K562 (cell line): Measurements from ENCODE around the gene ARFRP1. TPM values are rescaled to one million over a fixed set of nuclear protein-coding genes. Genes with fewer than 3 reads are reported as not detected.

ENCODE experiments used
- ATAC-seq: fragments of 200-7000 bp; cut with Tn5 transposase; 3 replicates; pipeline ENCODE4 v1.9.1; 2020; ENCODE audit warnings: moderate library complexity
- Bru-seq: library from RNA; stranded (reverse); fragments of 400-500 nt; gene quantifications from one replicate; lab custom pipeline; 2021; lab: Mats Ljungman, UMichigan
- BruChase-seq, 2 experiments: library from RNA; stranded (reverse); fragments of 400-500 nt; gene quantifications; one replicate each; lab custom pipeline; 2021; lab: Mats Ljungman, UMichigan
- BruUV-seq: library from RNA; stranded (reverse); fragments of 400-500 nt; replicated peaks from 2 replicates; lab custom pipeline; 2021; lab: Mats Ljungman, UMichigan
- CTCF ChIA-PET: fragments of 300-600 bp; formaldehyde crosslinking; extraction: SDS; loops from one replicate; lab custom pipeline; 2021; ENCODE audit warnings: low intra/inter-chr PET ratio; lab: Yijun Ruan, JAX
- POLR2A ChIA-PET: fragments of 300-600, 350-650 bp; sonication (Branson Sonifier 250); formaldehyde crosslinking; extraction: SDS; loops from one replicate; lab custom pipeline; 2021; ENCODE audit warnings: antibody characterized with exemption, inconsistent platforms; lab: Yijun Ruan, JAX
- DNase-seq, 4 experiments: peaks; one replicate each; pipeline versions ENCODE4 v3.0.0 to v3.0.0-alpha.2; 2011 to 2018; ENCODE audit warnings: low spot score in 3 of 4, mixed read lengths in 3 of 4; ENCODE audit errors: extremely low read depth in 1 of 4
- FAIRE-seq: peaks from 2 replicates; lab custom pipeline; 2011; peaks lifted over from hg19 to GRCh38; lab: Jason Lieb, UNC
- H2AFZ ChIP-seq: 2 replicates; pipeline ENCODE4 v1.6.0; 2011; ENCODE audit warnings: low read depth, low read length, control low read depth, inconsistent platforms
- H3K27ac ChIP-seq: fragments of 200-600 bp; 3 replicates; pipeline ENCODE4 v1.8.0; 2011; ENCODE audit warnings: low read depth, mild to moderate bottlenecking, control low read depth, inconsistent platforms, low read length, moderate library complexity, mixed read lengths; ENCODE audit errors: extremely low read depth
- H3K27me3 ChIP-seq, 2 experiments: fragments of 300-600 bp in 1 of 2; 2 replicates in 1 of 2; 3 replicates in 1 of 2; pipeline versions ENCODE4 v1.6.0 to v1.8.0; 2011; ENCODE audit warnings: inconsistent platforms in 2 of 2, low read length in 2 of 2, mild to moderate bottlenecking in 1 of 2, mixed read lengths in 1 of 2, moderate library complexity in 1 of 2; ENCODE audit not compliant: control insufficient read depth in 2 of 2, insufficient read depth in 2 of 2
- H3K36me3 ChIP-seq: fragments of 300-600 bp; 3 replicates; pipeline ENCODE4 v1.8.0; 2011; ENCODE audit warnings: mild to moderate bottlenecking, low read length, inconsistent platforms; ENCODE audit not compliant: control insufficient read depth, insufficient read depth
- H3K4me1 ChIP-seq, 2 experiments: fragments of 200-600 bp in 1 of 2; replicated peaks in 1 of 2; 2 replicates in 1 of 2; 3 replicates in 1 of 2; pipeline versions ENCODE4 v1.5.1 to v1.8.0; 2011; ENCODE audit warnings: inconsistent platforms in 2 of 2, low read length in 2 of 2, mild to moderate bottlenecking in 1 of 2, mixed read lengths in 1 of 2, moderate library complexity in 1 of 2; ENCODE audit not compliant: control insufficient read depth in 2 of 2, insufficient read depth in 2 of 2
- H3K4me2 ChIP-seq: 2 replicates; pipeline ENCODE4 v1.6.1; 2011; ENCODE audit warnings: low read length, control low read depth, inconsistent platforms, mixed read lengths; ENCODE audit not compliant: insufficient read depth
- H3K4me3 ChIP-seq: fragments of 200-600 bp; sonication (generic), shearing (Covaris generic); 2 replicates; pipeline ENCODE4 v1.5.1; 2016; ENCODE audit warnings: control low read depth, inconsistent platforms
- H3K79me2 ChIP-seq: fragments of 200-600 bp; 3 replicates; pipeline ENCODE4 v1.8.0; 2011; ENCODE audit warnings: low read length, inconsistent platforms; ENCODE audit not compliant: control insufficient read depth, insufficient read depth
- H3K9ac ChIP-seq, 2 experiments: 2 replicates each; pipeline versions ENCODE4 v1.6.0 to v1.6.1; 2011; ENCODE audit warnings: low read depth in 2 of 2, low read length in 2 of 2, control low read depth in 1 of 2, inconsistent platforms in 1 of 2, mild to moderate bottlenecking in 1 of 2, mixed read lengths in 1 of 2; ENCODE audit not compliant: insufficient read depth in 1 of 2
- H3K9me1 ChIP-seq: one replicate; pipeline ENCODE4 v1.6.0; 2011; ENCODE audit warnings: inconsistent platforms, mild to moderate bottlenecking, low read length, moderate library complexity; ENCODE audit not compliant: control insufficient read depth, insufficient read depth
- H3K9me3 ChIP-seq: replicated peaks from 2 replicates; pipeline ENCODE4 v1.5.1; 2011; ENCODE audit warnings: low read depth, low read length, inconsistent platforms; ENCODE audit not compliant: control insufficient read depth, insufficient read depth
- H4K20me1 ChIP-seq: replicated peaks from 2 replicates; pipeline ENCODE4 v1.6.1; 2011; ENCODE audit warnings: low read length, inconsistent platforms, mixed read lengths; ENCODE audit not compliant: control insufficient read depth, insufficient read depth
- ATF7 ChIP-seq: fragments of 450-650 bp; IDR thresholded peaks from 2 replicates; pipeline ENCODE4 v1.7.1; 2014; ENCODE audit warnings: mild to moderate bottlenecking, moderate library complexity
- BMI1 ChIP-seq: fragments of 150-350 bp; IDR thresholded peaks from 2 replicates; pipeline ENCODE4 v1.6.1; 2014; ENCODE audit warnings: low read length
- CHD1 ChIP-seq: fragments of 200-600 bp; sonication (generic); IDR thresholded peaks from one replicate; pipeline ENCODE4 v1.6.1; 2012; ENCODE audit warnings: mild to moderate bottlenecking, moderate library complexity, low read length, inconsistent platforms
- MECOM ChIP-seq: fragments of 250-450 bp; sonication (Bioruptor Pico); IDR thresholded peaks from 2 replicates; pipeline ENCODE4 v1.8.0; 2022; ENCODE audit warnings: inconsistent platforms
- RAD51 ChIP-seq: fragments of 450-650 bp; IDR thresholded peaks from 2 replicates; pipeline ENCODE4 v1.7.1; 2016; ENCODE audit warnings: low read depth, mild to moderate bottlenecking, borderline replicate concordance
- TCF3 ChIP-seq: sonication (generic); formaldehyde crosslinking; IDR thresholded peaks from 2 replicates; pipeline ENCODE4 v1.4.0; 2020; ENCODE audit warnings: mild to moderate bottlenecking, missing genetic modification reagents
- whole genome bisulfite sequencing: fragments of 100-300 bp; shearing (Covaris generic); methylation state at CpG from one replicate; pipeline ENCODE4 v1.1.6; 2016; ENCODE audit warnings: low coverage, mixed read lengths; ENCODE audit not compliant: insufficient coverage; ENCODE audit errors: missing lambda C conversion rate; 5-methylcytosine and 5-hydroxymethylcytosine counted together
- in situ Hi-C: fragments of 300-500 bp; cut with MboI; formaldehyde crosslinking; loops from 4 replicates; pipeline ENCODE4 v1.15.0; 2018; ENCODE audit warnings: inconsistent platforms, mixed read lengths
- intact Hi-C: fragments of 100-400 bp; cut with micrococcal nuclease; formaldehyde crosslinking; loops from 2 replicates; pipeline ENCODE4 v1.14.2; 2022
- long read RNA-seq, 3 experiments: library from polyadenylated mRNA in 2 of 3; library from RNA in 1 of 3; unstranded in 2 of 3; stranded (forward) in 1 of 3; transcript quantifications; one replicate each; pipeline ENCODE4 v2.0.0, GENCODE V29; 2019 to 2022
- polyA minus RNA-seq, 3 experiments: library from RNA; depleted of rRNA, polyadenylated mRNA; stranded (reverse); fragments of >200 nt; gene quantifications; 2 replicates each; pipeline ENCODE4 v1.2.3, GENCODE V29; 2011
- polyA plus RNA-seq, 8 experiments: library from polyadenylated mRNA; depleted of rRNA in 4 of 8; stranded (reverse) in 5 of 8; unstranded in 3 of 8; fragments of >200 nt; fragmentation: Nextera tagmentation in 2 of 8; fragmentation: Illumina TruSeq in 1 of 8; extraction: Ambion mirVana in 2 of 8; extraction: Trizol in 1 of 8; gene quantifications; 2 replicates each; pipeline versions ENCODE4 v1.2.1 to v1.2.3, GENCODE V29; 2011 to 2014; ENCODE audit warnings: inconsistent platforms in 1 of 8, missing spikeins in 1 of 8
- total RNA-seq, 7 experiments: library from RNA; depleted of rRNA in 6 of 7; stranded (reverse); fragments of >200 nt in 6 of 7; fragmentation: Illumina TruSeq in 2 of 7; extraction: Trizol in 2 of 7; gene quantifications; 2 replicates each; pipeline versions ENCODE4 v1.2.1 to v1.2.3, GENCODE V29; 2011 to 2021; ENCODE audit warnings: low replicate concordance in 1 of 7
- TF ChIP-seq, protein P1 (sequence below), 3 experiments: fragments of 200-800 bp in 1 of 3; sonication (Bioruptor generic) in 1 of 3; sonication (generic) in 1 of 3; formaldehyde crosslinking in 1 of 3; IDR thresholded peaks; 2 replicates each; pipeline versions ENCODE4 v1.6.1 to v1.8.0; 2016 to 2022; ENCODE audit warnings: mild to moderate bottlenecking in 2 of 3, missing compliant biosample characterization in 2 of 3, missing genetic modification characterization in 2 of 3, missing genetic modification reagents in 1 of 3
- TF ChIP-seq, protein P2 (sequence below), 2 experiments: fragments of 250-450 bp in 1 of 2; fragments of 450-650 bp in 1 of 2; sonication (Bioruptor Pico) in 1 of 2; IDR thresholded peaks; 2 replicates each; pipeline versions ENCODE4 v1.6.1 to v1.8.0; 2016 to 2021; ENCODE audit warnings: mild to moderate bottlenecking in 2 of 2, moderate library complexity in 2 of 2, missing compliant biosample characterization in 1 of 2, missing genetic modification characterization in 1 of 2

ARFRP1 gene, protein sequence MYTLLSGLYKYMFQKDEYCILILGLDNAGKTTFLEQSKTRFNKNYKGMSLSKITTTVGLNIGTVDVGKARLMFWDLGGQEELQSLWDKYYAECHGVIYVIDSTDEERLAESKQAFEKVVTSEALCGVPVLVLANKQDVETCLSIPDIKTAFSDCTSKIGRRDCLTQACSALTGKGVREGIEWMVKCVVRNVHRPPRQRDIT
- total RNA-seq (2011; cell fraction: chromatin; rRNA removed; ENCODE audit: low replicate concordance) = 98.6 and 222 TPM in 2 replicates
- 116 and 124 TPM in 2 replicates for total RNA-seq (2011; cell fraction: nucleolus; rRNA removed)
- total RNA-seq (2011; cell fraction: nucleoplasm; rRNA removed) = 75.6 and 81.5 TPM in 2 replicates
- total RNA-seq (2014; rRNA removed) (64.3 and 74.1 TPM in 2 replicates), total RNA-seq (2014; rRNA removed; fragmentation: Illumina TruSeq; extraction: Trizol) (16.1 and 19.1 TPM in 2 replicates), total RNA-seq (2015; rRNA removed; fragmentation: Illumina TruSeq; extraction: Trizol) (37.3 and 37.7 TPM in 2 replicates), total RNA-seq (2021) (64.0 and 78.9 TPM in 2 replicates), polyA plus RNA-seq (2011; rRNA removed) (37.5 and 39.5 TPM in 2 replicates), polyA plus RNA-seq (2014; fragmentation: Illumina TruSeq; extraction: Trizol) (20.0 and 36.3 TPM in 2 replicates), polyA plus RNA-seq (2014; fragmentation: Nextera tagmentation; extraction: Ambion mirVana) (1 to 10 TPM; 2.2 to 6.0 TPM), polyA plus RNA-seq (2014; rRNA removed) (66.9 and 70.5 TPM in 2 replicates), polyA minus RNA-seq (2011; rRNA and poly(A)+ RNA removed) (18.4 and 33.9 TPM in 2 replicates), Bru-seq, nascent RNA (percentile 79 among the genes with signal in this experiment), BruChase-seq, experiment 1, labeled RNA remaining after a 2-hour chase (percentile 69 among the genes with signal in this experiment), BruChase-seq, experiment 2, labeled RNA remaining after a 6-hour chase (percentile 71 among the genes with signal in this experiment)
- polyA plus RNA-seq (2011; cell fraction: cytosol; rRNA removed) = 52.0 and 57.8 TPM in 2 replicates
- polyA plus RNA-seq (2011; cell fraction: nucleus; rRNA removed) = 132 and 147 TPM in 2 replicates
- 44.1 and 48.2 TPM in 2 replicates for polyA plus RNA-seq (2012)
- 14.4 and 22.2 TPM in 2 replicates for polyA minus RNA-seq (2011; cell fraction: cytosol; rRNA and poly(A)+ RNA removed)
- polyA minus RNA-seq (2011; cell fraction: nucleus; rRNA and poly(A)+ RNA removed) = 46.2 and 62.4 TPM in 2 replicates
- long read RNA-seq, experiment 1, transcript ARFRP1-212 (8 exons, 1,623 nt) = minor isoform, 9 of 200 reads
- long read RNA-seq, experiment 1, transcript ARFRP1-214 (8 exons, 2,559 nt) = major isoform, 27 of 200 reads
- long read RNA-seq, experiment 1, transcript ARFRP1-211 (7 exons, 1,612 nt) = minor isoform, 10 of 200 reads
- long read RNA-seq, experiment 1, transcript ARFRP1-207 (7 exons, 1,698 nt) = minor isoform, 12 of 200 reads
- long read RNA-seq, experiment 1, partial matches to known transcripts = 32 of 200 reads
- long read RNA-seq, experiment 1, other reads (novel, unspliced or antisense) = 95 of 200 reads
- long read RNA-seq, experiment 2, transcript ARFRP1-208 (7 exons, 2,974 nt) = major isoform, 12 of 70 reads
- long read RNA-seq, experiment 2, partial matches to known transcripts = 17 of 70 reads
- long read RNA-seq, experiment 2, other reads (novel, unspliced or antisense) = 29 of 70 reads
- long read RNA-seq, experiment 3, transcript ARFRP1-214 (8 exons, 2,559 nt) = major isoform, 14 of 83 reads
- long read RNA-seq, experiment 3, transcript ARFRP1-208 (7 exons, 2,974 nt) = minor isoform, 5 of 83 reads
- long read RNA-seq, experiment 3, partial matches to known transcripts = 10 of 83 reads
- long read RNA-seq, experiment 3, other reads (novel, unspliced or antisense) = 44 of 83 reads

DNA sequence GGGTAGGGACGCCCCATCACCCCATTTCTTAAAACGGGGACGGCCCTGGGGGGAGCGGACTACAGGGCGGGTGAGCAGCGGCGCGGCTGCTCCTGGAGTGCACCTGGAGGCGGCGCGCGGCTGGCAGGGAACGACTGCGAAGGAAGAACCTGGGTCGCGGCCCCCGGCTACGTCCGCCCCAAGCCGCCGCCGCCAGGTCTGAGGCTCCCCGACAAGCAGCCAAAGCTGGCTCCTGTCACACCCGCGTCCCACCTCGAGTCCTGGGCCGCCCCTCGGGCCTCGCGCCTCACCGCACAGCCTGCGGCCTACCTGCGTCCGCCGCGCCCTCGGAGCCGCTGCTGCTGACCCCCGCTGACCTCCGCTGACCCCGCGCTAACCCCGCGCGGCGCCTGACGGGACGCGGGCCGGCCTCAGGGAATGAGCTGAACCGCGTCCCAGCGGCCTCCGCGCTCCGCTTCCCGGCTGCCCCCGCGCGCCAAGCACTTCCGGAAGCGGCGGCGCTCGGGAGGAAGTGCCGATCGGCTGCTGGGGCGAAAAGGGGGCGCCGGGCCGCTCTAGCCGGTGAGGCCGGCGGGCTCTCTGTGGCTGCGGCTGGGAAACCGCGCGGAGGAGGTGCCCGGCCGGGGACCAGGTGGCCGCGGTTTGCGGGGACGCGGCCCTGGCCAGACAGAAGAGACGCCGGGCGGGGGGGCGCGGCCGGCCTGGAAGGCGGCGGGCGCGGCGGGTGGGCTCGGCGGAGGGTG lies at the start of gene ARFRP1, which contains the start of gene ZGPAT:
TSS of gene ARFRP1 (minus strand) at position 419 of the 743 bp plus-strand sequence. CDS start 885 bp downstream, outside the sequence.
TSS of gene ZGPAT (plus strand) at position 482 of the 743 bp plus-strand sequence. CDS start 542 bp downstream, outside the sequence.
- Histone ChIP-seq H3K4me2 (peak within 1 kb of the TSS; percentile 99), H4K20me1 (peaks cover 22% of the 10 kb centered on the region), H2AFZ (peak within 1 kb of the TSS; percentile 75), H3K27me3 (no peaks in the 10 kb centered on the region), H3K9me3 (no peaks in the 10 kb centered on the region), H3K9ac (peak within 1 kb of the TSS; percentile 90 to 95), H3K4me3 (peak within 1 kb of the TSS; percentile 100), H3K79me2 (peaks cover 67% of the 10 kb centered on the region), H3K27ac (peak within 1 kb of the TSS; percentile 96), H3K36me3 (peaks cover 74% of the 10 kb centered on the region), H3K4me1 (peaks cover 13 to 58% of the 10 kb centered on the region in 2 experiments), H3K9me1 (no peaks in the 10 kb centered on the region)
- DNase-seq = peak; percentile 83 to 95 (median 86)
- 0% methylated on average over 70 of the region's 98 CpGs for WGBS
- ChIA-PET POLR2A (interaction anchor here (0.6 to 4.0 kb wide), 14 partner anchors 10 to 188 kb away, joined by 3 to 27 read pairs (median 5); partner anchors contain the start of genes RTEL1, SLC2A4RG and TPD52L2), CTCF (interaction anchor here (0.5 to 2.6 kb wide), 5 partner anchors 157 to 482 kb away, joined by 3 to 18 read pairs (median 6); partner anchors contain the start of genes PTK6 and TPD52L2)
- FAIRE-seq = peak; percentile 74
- intact Hi-C loops (loop anchor here (2.0 to 10.0 kb wide), 5 partner anchors 77 to 250 kb away; partner anchors contain the start of genes PTK6, TPD52L2 and UCKL1), in situ Hi-C loops (loop anchor here (5.0 kb wide), 1 partner anchor 155 kb away; the partner anchor contains the start of gene ABHD16B)
- BruUV-seq = no TSS peak
- peak; percentile 92 for ATAC-seq
- TF ChIP-seq ATF7 (peak; percentile 80), BMI1 (no peak), RAD51 (no peak), MECOM (no peak), TCF3 (CRISPR knock-in tag) (peak; percentile 42), CHD1 (no peak)
- TF ChIP-seq, protein P1, sequence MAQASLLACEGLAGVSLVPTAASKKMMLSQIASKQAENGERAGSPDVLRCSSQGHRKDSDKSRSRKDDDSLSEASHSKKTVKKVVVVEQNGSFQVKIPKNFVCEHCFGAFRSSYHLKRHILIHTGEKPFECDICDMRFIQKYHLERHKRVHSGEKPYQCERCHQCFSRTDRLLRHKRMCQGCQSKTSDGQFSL (CRISPR knock-in tag; IDR thresholded peaks at IDR 0.05) = no peak
- TF ChIP-seq, protein P1 (tag; IDR thresholded peaks at IDR 0.05) = no peak
- TF ChIP-seq, protein P2, sequence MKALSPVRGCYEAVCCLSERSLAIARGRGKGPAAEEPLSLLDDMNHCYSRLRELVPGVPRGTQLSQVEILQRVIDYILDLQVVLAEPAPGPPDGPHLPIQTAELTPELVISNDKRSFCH (CRISPR knock-in tag; IDR thresholded peaks at IDR 0.05) = no peak
- TF ChIP-seq, protein P2 (tag; IDR thresholded peaks at IDR 0.05) = peak; percentile 92
